HS-5 (cell line): ENCODE measurements around the gene KRT2.

Experiments
- DNase-seq: peaks from one replicate; pipeline ENCODE4 v3.0.0-alpha.2; 2012; ENCODE audit warnings: low read depth

KRT2 gene

DNA sequence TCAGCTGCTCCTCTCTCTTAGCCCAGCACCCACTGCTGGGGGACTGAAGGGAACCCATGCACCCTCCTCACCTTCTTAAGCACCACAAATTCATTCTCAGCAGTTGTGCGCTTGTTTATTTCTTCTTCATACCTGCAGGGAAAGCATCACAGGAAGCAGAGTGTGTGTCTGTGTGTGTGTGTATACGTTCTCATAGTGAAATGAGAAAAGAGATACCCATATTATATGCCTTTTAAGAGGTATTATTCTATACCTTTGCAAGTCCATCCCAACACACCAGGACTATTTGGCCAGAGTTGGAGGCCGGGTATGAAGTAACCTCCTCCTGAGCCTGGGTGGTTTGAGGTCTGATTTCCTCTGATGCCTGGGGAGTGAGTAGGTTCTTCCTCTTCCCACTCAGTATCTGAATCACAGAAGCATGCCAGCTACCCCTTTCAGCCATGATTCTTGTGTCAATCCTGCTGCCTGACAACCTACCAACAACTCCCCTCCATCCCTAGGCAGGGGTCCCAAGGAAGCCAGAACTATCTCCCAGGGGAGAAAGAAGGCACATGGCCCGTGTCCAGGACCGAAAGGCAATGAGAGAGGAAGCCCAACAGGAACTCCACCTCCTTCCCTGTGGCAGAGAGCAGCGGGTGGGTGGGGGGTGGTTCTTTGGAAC lies 36.7 kb downstream of the KRT2 start:
- no peak for DNase-seq

DNA sequence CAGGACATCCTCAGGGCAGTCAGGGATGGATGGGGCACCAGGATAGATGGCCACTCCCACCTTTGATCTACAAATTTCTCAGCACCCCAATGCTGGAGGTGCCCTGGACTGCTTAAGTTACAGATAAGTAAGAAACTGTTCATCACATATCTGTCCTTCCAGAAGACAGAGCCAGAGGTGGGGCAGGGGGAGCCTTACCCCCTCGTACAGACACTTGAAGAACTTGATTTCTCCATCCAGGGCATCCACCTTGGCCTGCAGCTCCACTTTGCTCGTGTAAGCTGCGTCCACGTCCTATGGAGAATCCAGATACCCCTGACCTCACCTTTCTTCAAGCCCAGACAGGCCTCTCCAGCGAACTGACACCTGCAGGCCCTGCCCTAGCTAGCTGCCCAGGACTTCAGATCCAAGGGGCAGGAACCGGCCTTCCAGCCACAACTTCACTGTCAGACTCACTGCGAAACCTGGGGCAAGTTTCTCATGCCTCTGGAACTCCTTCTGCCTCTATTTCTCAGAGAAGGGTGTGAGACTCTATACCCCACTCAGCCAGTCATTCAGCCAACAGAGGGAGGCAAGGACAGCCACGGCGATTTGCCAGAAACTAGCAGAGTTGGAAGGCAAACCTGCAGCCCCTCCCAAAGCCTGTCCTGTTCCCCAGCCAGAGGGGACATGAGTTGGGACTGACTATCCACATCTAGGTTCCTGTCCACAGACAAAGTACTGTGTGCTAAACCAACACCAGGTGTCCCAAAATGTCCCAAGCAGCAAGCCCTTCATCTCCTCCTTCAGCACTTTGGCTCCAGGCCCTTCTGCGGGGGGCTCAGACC lies 37.4 kb downstream of the KRT2 start:
- DNase-seq = no peak

DNA sequence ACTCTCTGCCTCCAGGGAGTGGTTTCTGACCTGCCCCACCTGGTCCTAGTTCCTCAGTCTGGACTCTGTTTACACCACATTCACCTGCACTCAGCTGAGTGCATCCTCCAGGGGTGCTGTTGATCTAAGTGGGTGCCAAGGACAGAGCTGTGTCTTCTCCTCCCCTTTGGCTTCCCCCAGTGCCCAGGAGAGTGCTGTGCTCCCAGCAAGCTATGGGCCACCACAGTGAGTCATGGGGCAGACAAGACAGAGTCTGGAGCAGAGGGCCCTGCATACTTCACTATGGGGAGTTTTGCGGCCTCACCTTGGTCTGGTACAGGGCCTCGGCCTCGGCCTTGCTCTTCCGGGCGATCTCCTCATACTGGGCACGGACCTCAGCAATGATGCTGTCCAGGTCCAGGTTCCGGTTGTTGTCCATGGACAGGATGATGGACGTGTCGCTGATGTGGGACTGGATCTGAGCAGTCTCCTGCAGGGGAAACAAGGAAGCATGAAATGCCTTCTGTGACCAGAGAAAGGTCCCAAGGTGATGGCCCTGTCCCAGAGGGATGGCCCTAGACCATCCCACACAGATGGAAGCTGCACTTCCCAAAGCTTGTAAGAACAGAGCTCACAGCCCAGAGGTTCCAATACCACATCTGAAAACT lies 38.5 kb downstream of the KRT2 start:
- no peak for DNase-seq

DNA sequence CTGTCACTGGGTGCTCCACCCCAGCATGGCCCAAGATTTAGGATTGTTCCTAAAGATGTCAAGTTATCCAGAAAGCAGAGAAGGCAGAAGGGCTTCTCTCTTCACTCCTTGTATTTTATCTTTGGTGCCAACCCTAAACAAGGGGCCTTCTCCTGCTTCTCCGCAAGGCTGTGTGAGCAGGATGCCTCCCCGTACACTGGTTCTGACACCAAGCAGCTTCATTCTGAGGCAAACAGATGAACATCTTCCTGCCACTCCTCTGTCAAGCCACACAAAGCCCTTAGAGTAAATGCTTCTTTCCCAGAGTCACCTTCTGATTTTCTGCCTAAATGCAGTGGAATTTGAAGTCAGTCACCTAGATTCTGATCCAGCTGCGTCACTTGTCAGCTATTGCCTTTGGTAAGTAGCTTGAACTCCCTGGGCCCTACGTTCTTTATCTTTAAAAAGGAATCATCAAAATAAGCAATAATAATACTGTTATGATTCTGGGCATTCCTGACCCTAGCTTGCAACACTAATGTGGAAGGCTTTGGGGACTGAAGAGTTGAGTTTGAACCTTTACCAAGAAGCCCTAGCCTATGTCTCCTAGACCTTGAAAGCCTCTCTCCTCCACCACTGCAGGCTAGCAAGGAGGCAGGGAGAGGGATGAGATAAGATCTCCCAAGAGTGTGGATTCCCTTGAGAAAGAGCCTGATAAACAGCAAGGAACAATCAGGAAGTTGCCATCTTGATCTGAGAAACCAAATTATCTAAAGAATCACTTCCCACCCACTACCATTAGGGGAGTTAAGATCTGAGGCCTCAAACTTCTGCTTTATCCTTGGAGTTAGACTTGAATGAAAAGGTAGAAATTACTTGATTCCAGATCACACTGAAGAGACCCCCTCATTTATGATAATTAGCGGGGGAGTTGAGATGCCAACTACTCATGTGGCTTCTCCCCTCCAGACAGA lies 39.3 kb downstream of the KRT2 start:
- DNase-seq = no peak

DNA sequence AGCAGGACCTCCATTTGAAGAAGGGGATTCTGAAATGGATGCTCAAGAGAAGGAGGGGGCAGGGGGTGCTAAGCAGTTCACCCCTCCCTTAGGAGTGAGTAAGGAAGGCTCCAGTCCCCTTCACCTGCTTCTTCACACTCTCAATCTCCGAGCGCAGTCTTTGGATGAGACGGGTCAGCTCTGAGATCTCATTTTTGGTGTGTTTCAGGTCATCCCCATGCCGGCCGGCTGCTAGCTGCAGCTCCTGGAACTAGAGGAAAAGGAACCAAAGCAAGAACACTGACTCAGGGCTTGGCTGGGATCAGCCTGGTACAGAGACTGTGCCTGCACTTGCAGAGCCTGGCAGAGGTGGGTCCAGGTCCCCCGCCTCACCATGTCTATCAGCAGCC lies 40.9 kb downstream of the KRT2 start:
- no peak for DNase-seq

DNA sequence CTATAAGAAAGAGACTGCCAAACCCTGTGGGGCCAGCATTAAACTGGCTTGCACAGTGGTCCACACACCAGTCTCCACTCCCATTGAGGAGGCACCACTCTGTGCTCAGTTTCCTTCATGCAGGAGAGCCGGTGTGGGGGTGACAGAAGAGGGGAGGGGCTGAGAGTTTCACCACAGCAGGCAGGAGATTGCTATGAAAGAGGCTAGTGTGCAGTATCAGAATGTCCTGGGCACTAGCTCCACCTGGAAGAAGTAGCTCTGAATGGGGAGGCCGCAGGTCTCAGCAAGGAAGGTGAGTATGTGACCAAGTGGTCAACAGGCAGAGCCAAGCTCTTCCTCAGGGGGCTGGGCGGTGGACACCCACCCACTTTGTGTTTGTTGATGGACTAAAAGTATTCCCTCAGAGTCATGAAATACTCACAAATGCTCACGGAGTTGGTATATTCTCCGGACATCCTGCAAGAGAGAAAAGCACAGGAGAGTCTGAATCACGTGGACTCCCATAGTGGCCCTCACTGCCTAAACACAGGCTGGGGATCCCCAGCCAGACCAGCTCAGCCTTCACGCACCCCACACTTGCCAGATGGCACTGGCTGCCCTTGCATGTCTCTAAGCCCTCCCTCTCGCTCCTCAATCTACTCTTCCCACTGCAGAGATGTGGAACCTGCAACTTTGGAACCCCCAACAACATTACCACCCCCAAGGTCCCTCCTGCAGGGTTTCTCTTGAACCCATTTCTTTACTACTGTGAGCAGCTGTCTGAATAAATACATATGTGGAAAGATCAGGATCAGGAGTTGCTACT lies 43.0 kb downstream of the KRT2 start:
- no peak for DNase-seq

DNA sequence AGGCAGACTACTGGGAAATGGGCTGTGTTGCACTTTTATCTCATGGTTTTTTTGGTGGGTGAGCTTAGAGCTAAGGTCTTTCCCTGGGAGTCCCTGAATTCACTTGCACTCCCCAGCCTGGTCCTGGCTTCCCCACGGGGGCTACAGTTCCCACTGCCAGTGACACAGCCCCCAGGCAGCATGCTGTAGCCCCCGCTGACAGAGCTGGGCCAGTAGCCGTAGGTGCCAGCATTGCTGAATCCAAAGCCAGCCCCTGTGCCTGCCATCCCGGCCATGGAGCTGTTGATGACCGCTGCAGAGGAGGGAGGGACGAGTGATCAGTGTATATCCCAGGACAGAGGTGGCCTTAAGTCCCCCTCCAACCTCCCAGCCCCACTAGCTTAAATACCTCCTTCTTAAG lies 43.9 kb downstream of the KRT2 start:
- no peak for DNase-seq

DNA sequence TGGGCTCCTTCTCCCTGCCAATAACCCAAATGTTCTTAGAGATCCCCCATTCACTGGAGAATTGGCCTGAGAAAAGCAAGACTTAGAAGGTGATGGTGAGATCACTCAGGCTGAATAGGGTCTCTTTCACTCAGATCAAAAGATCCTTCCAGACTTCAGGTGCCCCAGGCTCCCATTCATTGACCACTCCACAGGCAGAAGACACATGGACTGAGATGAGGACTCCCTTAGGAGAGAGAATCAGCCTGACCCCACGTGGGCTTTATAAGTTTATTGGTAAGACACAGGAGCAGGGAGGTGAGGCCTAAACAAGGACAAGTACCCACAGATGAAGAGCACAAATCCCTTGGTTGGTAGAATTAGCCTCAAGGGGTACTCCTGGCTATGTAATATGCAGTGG lies 44.7 kb downstream of the KRT2 start:
- no peak for DNase-seq

DNA sequence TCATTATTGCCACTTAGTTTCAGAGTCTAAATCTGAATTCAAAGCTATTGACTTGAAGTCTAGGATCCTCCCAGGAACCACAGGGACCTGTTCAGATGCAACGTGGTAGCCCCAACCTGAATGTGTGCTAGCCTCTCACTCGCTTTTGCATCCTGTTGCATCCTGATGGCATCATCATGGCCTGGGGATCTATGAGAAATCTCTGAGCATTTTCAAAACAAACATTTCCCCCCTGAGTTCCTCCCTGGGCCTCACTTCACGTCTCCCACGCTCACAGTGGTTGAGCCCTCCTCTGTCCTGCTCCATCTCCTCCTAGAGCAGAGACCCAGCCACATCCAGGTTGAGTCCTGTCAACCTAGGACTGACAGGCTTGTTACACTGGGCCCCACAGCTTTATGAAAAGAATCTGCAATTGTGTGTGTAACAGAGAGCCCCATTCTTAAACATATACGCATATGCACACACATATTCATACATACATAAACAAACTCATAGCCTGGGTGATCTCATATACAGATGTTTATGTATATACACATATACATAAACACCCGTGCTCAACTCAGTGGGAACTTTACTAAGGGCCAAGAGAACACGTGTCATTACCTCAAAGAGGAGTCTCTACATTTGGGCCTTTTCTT lies 45.3 kb downstream of the KRT2 start:
- DNase-seq = no peak

DNA sequence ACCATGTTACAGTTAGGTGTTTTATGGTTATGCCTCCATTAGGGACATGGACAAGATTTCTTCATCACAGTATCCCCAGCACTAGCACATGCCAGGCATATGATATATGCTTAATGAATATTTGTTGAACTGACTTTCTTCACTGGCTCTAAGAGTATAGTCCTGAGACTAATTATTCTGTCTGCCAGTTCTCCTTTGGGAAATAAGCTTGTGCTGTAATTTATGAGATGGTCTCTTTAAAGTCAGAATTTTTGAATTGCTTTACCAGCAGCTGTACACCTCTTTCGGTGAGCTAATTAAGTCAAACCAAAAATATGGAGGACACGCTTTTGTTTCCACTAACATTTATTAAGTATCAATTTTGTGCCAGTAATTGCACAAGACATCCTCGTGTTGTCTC lies 45.9 kb downstream of the KRT2 start:
- no peak for DNase-seq

DNA sequence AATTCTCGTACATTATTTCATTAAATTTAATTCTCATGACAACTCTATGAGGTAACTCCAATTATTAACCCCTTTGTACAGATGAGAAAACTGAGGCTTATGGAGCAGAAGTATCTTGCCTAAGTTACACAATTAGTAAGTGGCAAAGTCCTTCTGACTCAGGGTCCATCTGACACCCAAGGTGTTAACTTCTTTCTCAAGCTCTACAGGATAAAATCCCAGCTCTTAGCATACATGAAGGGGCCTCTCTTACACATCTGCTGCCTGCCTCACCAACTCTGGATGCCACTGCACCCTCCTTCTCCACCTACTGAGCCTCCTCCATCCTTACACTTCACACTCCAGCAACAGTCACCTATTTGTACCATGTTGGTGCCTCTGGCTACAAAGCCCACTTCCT lies 46.5 kb downstream of the KRT2 start:
- no peak for DNase-seq

DNA sequence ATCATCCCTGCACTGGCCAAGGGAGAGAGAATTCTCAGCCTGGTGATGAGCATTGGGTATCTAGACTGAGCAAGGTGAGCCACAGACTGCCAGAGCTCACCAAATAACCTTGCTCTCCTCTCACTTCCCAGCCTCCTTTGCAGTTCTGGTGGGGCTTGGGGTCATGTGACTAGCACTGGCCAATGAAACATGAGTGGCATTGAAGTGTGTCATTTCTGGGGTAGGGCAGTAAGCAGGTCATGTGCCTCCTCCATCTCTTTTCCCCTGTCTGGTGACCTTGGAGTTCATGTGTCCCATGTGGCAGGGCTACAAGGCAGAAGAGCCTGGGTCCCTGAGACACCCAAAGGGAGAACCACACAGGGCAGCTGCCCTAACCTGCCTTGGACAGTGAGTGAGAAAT lies 47.2 kb downstream of the KRT2 start:
- DNase-seq = no peak

DNA sequence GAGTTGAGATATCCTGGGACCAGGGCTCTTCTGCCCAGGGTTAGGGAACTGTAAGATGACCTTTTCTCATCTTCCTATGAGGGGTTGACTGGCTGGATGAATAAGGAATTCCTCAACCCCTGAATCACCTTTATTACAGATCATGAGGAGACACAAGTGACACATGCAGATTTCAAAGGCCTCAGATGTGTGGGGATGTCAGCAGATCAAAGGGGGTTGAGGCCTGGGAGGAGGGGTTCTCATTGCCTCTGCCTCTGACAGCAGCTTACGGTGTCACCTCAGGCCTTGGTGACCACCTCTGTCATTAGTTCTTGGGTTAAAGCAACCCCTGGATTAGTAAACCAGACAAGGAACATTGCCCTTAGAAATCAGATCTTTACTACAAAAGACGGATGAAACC lies 48.7 kb downstream of the KRT2 start:
- no peak for DNase-seq

DNA sequence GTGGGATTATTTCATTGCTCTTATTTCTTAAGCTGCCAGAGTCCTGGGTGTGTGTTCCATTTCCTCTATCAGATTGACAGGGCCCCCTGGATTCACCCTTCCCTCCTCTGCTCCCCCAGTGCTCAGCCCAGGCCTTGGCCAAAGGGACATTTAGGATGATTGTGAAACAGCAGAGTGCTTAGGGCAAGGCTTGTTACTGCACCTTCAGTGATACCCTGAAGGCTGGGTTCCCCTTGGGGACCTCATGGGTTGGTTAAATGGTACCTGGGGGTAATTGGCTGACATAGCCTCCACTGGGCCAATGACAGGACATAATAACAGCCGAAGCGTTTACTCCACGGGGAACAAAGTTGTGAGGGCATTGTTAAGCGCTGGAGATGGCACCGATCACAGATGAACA lies 49.5 kb downstream of the KRT2 start:
- DNase-seq = no peak

DNA sequence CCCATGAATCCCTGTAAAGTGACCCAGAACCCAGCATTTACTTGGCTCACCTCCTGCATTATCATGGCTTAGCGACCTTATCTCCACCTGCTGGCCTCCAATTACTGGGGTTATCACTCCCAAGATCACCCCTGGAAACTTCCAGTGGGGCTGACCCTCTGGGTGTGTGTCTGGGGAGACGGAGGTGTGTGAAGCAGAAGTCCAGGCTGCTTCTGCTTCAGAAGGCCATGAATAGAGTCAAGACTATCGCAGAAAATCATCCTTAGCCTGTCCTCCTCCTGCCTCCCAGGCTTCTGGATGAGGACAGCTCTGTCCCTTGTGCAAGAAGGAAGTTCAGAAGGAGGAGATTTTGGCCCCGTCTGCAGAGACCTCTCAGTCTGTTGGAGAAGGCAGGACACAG lies 50.3 kb downstream of the KRT2 start:
- DNase-seq = no peak

DNA sequence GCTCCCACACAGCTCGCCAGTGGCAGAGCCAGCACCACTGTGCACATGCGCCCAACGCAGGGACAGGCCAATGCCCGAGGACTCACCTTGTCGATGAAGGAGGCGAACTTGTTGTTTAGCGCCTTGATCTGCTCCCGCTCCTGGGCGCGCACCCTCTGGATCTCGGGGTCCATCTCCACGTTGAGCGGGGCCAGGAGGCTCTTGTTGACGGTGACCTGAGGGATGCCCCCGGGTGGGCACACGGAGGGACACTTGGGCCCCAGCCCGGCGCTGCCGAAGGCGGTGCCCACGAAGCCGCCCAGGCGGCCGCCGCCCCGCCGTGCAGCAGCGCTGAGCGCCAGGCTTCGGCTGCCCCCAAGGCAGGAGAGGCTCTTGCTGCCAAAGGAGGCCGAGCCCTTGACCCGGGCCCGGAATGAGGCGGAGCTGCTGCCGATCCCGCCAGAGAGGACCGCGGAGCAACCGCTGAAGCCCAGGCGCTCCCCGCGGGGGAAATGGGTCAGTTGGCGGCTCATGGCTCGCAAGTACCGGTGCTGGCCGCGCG lies 51.0 kb downstream of the KRT2 start, which contains the start of gene KRT72:
TSS of gene KRT72 (minus strand) at position 523 of the 541 bp plus-strand sequence. CDS start at position 512, 11 bp downstream.
- no peak for DNase-seq

DNA sequence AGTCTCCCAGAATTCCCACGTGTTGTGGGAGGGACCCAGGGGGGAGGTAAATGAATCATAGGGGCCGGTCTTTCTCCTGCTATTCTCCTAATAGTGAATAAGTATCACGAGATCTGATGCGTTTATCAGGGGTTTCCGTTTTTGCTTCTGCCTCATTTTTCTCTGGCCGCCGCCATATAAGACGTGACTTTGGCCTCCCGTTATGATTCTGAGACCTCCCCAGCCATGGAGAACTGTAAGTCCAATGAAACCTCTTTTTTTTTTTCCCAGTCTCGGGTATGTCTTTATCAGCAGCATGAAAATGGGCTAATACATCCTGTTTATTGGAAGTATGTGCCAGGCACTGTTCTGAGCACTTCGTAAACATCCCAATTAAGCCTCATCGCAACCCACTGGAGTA lies 51.5 kb downstream of the KRT2 start:
- no peak for DNase-seq

DNA sequence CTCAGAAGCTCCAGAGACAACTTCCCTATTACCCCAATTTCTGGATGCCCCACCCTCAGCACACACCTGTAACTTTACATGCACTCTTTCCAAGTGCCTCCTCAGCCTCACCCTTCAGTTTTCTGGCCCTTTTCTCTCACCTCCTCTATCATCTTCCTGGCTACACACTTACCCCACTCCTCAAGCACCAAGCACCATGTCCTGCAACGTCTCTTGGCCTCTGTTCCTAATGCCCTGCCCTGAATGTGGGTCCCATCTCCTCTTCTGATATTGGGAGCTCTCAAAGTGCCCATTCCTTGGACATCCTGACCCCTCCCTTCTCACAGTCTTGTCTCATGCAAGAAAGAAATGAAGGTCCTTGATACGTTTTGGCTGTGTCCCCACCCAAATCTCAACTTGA lies 51.9 kb downstream of the KRT2 start:
- DNase-seq = no peak

DNA sequence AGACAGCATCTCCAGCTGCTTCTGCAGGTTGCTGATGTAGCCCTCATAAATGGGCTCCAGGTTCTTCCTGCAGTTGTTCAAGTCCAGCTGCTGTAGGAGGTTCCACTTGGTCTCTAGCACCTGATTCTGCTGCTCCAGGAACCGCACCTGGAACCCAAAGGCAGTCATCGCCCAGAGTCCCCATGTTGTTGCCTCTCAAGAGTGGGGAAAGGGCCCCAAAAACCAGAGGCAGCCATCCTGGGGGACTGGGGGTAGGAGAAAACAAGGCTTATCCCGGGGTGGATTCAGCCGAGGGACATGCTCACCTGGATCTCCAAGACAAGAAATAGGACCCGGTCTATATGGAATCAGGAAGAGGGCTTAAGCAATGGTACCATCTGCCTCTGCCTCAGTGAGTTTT lies 53.0 kb downstream of the KRT2 start:
- DNase-seq = no peak
